Epithelial cell of proximal tubule (primary cell): ENCODE results near the gene GALNT18. TPM values are rescaled to one million over a fixed set of nuclear protein-coding genes. Genes with fewer than 3 reads are reported as not detected.
"Not testable (repeated sequence)": the region's sequence is repeated elsewhere in the genome, so short reads cannot be mapped to it uniquely, and the experiment has no call there.

Experiments used
- DNase-seq: peaks from one replicate; pipeline ENCODE4 v3.0.0-alpha.2; 2011; ENCODE audit warnings: low read depth
- H3K4me3 ChIP-seq: 2 replicates; pipeline ENCODE4 v1.5.1; 2011; ENCODE audit warnings: low read depth, mild to moderate bottlenecking, low read length
- CTCF ChIP-seq: conservative IDR thresholded peaks from 2 replicates; pipeline ENCODE4 v1.5.1; 2012; ENCODE audit warnings: low read depth, mild to moderate bottlenecking, low read length
- total RNA-seq: library from RNA; depleted of rRNA; stranded (reverse); fragments of >200 nt; gene quantifications from 2 replicates; pipeline ENCODE4 v1.2.3, GENCODE V29; 2015

The GALNT18 gene
- total RNA-seq, 1 donor from 2014 or later = 7.8 TPM

- H3K4me3 ChIP-seq = no peak overlapping the region
- TF ChIP-seq CTCF = no peak
- DNase-seq = no peak
Observed at GRCh38 chr11:11458001-11458400, 163.8 kb downstream of the GALNT18 start.

GRCh38 chr11:11456866-11457265 lies 164.9 kb downstream of the GALNT18 start:
- DNase-seq = no peak
- no peak overlapping the region for H3K4me3 ChIP-seq
- no peak for TF ChIP-seq CTCF

DNA sequence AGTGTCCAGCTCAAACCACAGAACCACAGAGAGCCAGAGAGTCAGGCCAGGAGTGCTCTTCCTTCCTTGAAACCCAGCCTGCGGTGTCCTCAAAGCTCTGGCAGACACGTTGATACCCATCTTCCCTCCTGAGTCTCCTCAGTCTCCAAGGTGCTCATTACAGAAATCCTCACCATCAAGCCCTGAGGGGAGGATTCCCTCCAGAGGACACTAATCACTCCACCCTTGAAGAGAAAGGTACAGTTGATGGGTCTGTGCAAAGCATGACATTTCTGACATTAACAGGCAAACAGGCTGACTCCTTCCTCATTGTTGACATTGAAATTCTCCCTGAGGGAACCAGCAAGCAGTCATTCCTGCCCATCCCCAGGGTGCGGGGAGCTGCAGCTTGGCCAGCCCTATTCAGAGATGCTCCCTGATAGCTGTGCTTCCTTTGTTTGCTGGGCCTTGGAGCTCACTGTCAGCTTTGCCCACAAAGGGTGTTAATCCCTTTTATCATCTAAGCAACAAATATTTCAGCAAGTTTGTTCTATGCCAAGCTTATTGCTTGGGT lies 167.1 kb downstream of the GALNT18 start:
- no peak overlapping the region for H3K4me3 ChIP-seq
- no peak for TF ChIP-seq CTCF
- no peak for DNase-seq

GRCh38 chr11:11451501-11452005 lies 170.3 kb downstream of the GALNT18 start:
- peak; percentile 67 for DNase-seq
- TF ChIP-seq CTCF = peak; percentile 48
- no peak overlapping the region for H3K4me3 ChIP-seq

DNA sequence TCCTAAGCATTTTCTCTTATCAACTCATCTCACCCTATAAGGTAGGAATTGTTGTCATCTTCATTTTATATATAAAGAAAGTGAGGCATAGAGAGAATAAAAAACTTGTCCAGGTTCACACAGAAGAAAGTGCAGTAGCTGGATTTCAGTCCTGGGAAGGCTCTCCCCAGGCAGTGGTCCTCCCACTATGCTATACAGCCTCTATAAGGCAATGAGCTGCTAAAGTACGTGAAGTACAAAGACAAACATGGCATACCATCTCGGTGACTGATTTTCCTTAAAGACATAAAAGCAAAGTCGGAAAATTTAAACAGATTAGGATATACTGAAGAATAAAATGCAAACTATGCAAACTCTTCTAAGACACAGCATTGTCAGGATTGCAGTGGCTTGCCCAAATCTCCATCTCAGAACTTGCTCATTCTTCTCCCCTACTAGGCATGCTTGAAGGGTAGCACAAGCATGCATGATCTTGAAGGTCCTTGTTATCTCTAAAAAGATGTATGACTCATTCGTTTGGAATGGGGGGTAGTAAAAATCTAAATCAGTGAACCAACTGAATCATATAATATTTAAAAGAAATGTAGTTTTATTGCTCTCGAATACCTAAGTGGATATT lies 171.0 kb downstream of the GALNT18 start:
- no peak overlapping the region for H3K4me3 ChIP-seq
- no peak for DNase-seq
- TF ChIP-seq CTCF = no peak

DNA sequence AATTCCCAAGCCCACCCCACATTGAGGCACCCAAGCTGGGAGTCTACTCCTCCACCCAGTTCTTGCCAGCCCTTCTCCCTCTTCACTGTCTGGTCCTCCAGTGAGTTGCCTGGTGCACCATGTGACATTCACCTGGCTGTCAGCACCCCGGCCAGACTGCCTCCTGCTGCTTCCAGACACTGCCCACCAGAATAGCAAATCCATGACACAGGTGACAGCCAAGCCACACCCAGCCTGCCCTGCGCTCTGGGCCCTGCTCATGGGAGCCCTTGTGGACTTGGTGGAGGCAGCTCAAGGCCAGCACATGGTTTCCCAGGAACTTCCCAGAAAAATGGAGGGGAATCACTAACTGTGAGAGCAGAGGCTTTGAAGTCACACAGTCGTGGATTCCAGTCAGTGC lies 172.5 kb downstream of the GALNT18 start:
- no peak for DNase-seq
- TF ChIP-seq CTCF = no peak
- no peak overlapping the region for H3K4me3 ChIP-seq

DNA sequence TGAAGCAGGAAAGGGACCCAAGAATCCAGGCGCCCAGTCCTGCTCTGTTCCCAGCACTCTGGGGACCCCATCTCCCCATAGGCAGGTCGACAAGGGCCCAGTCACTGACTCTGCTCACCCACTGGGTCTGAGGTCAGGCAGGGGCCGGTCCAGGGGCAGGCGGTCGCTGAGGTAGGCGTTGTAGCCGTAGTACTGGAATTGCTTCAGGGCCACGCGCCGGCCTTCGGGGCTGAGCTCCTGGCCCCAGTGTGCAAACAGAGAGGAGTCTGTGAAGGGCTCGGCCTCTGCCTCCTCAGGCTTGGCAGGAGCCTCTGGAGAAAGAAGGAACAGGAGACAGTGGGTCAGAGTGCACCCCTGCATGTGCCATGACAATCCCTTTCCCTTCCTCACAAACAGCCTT lies 173.2 kb downstream of the GALNT18 start:
- DNase-seq = no peak
- TF ChIP-seq CTCF = no peak
- no peak overlapping the region for H3K4me3 ChIP-seq

- not testable (repeated sequence) for DNase-seq, H3K4me3 ChIP-seq
Observed at GRCh38 chr11:11447601-11448000, 174.2 kb downstream of the GALNT18 start.
